ENCODE measurements around the gene FAM151B. TPM values are rescaled to one million over a fixed set of nuclear protein-coding genes. Genes with fewer than 3 reads are reported as not detected.

Gene FAM151B
- total and polyA plus RNA-seq, 2 donors (not counting 1 experiment from before 2014, with no cell fraction given): 1.1 TPM; not detected in 1

DNA sequence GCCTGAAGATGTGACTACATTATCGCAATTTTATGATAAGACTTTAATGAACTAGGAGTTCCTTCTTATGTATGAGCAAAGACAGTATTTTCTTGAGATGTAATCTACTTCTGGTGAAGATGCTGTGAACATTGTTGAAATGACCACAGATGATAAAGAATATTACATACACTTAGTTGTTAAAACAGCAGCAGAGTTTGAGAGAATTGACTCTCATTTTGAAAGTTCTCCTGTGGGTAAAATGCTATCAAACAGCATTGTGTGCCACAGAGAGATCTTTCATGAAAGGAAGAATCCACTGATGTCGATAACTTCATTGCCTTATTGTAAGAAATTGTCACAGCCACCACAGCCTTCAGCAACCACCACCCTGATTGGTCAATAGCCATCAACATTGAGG, 8.0 kb downstream of the FAM151B start:
- Mint-ChIP-seq H3K4me3 (no peak overlapping the region), H3K4me1 (no peaks in the 10 kb centered on the region), H3K27me3 (peaks cover 19% of the 10 kb centered on the region), H3K27ac (no peak overlapping the region), H3K9me3 (ENCODE audit: insufficient read depth) (no peaks in the 10 kb centered on the region)
- no peak for ATAC-seq (ENCODE audit: low read depth)
- H3K4me3 ChIP-seq (ENCODE audit: control extremely low read depth in 1 of 5, extremely low read depth in 1 of 5, insufficient read depth in 1 of 5, low read depth in 2 of 5, low read length in 4 of 5): no peak overlapping the region
- no peaks in the 10 kb centered on the region for H3K4me1 ChIP-seq (ENCODE audit: control insufficient read depth in 2 of 2, insufficient read depth in 2 of 2, low read length in 2 of 2)
- H3K9ac ChIP-seq (ENCODE audit: low read length): no peak overlapping the region
- no peaks in the 10 kb centered on the region for H3K36me3 ChIP-seq (replicated peaks in 1 of 2; ENCODE audit: control extremely low read depth in 1 of 2, control insufficient read depth in 1 of 2, extremely low read depth in 1 of 2, insufficient read depth in 2 of 2, low read length in 1 of 2)
- DNase-seq: no peak
- no peak overlapping the region for H3K27ac ChIP-seq (ENCODE audit: low read length in 2 of 2)
- H3K27me3 ChIP-seq (replicated peaks in 1 of 4; ENCODE audit: control extremely low read depth in 1 of 4, control insufficient read depth in 3 of 4, insufficient read depth in 4 of 4, low read length in 3 of 4): peaks cover 0 to 4% (median 0%) of the 10 kb centered on the region in 4 experiments
- CTCF ChIA-PET: no interaction called here
- 100% methylated on average over 2 of the region's 2 CpGs for WGBS (ENCODE audit: insufficient coverage)
- no peaks in the 10 kb centered on the region for H3K79me2 ChIP-seq (ENCODE audit: control insufficient read depth, insufficient read depth, low read length)
- no peak overlapping the region for H2AFZ ChIP-seq (ENCODE audit: insufficient read depth, low read depth, low read length, poor library complexity, severe bottlenecking)
- POLR2A ChIA-PET: no interaction called here
- intact Hi-C loops (cut with micrococcal nuclease): no loop called here
- H3K9me3 ChIP-seq (ENCODE audit: control extremely low read depth in 1 of 3, control insufficient read depth in 2 of 3, insufficient read depth in 1 of 3, low read length in 2 of 3): no peaks in the 10 kb centered on the region
- TF ChIP-seq, protein P1, sequence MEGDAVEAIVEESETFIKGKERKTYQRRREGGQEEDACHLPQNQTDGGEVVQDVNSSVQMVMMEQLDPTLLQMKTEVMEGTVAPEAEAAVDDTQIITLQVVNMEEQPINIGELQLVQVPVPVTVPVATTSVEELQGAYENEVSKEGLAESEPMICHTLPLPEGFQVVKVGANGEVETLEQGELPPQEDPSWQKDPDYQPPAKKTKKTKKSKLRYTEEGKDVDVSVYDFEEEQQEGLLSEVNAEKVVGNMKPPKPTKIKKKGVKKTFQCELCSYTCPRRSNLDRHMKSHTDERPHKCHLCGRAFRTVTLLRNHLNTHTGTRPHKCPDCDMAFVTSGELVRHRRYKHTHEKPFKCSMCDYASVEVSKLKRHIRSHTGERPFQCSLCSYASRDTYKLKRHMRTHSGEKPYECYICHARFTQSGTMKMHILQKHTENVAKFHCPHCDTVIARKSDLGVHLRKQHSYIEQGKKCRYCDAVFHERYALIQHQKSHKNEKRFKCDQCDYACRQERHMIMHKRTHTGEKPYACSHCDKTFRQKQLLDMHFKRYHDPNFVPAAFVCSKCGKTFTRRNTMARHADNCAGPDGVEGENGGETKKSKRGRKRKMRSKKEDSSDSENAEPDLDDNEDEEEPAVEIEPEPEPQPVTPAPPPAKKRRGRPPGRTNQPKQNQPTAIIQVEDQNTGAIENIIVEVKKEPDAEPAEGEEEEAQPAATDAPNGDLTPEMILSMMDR (IDR thresholded peaks at IDR 0.05): no peak
- no peak for TF ChIP-seq EZH2 (IDR thresholded peaks at IDR 0.05; ENCODE audit: borderline replicate concordance, insufficient read depth, low read depth, low read length, poor library complexity, severe bottlenecking)
- no peaks in the 10 kb centered on the region for H4K20me1 ChIP-seq (ENCODE audit: control insufficient read depth, insufficient read depth, low read length, poor library complexity, severe bottlenecking)
- H3K4me2 ChIP-seq (replicated peaks; ENCODE audit: low read depth, low read length, poor library complexity, severe bottlenecking): no peak overlapping the region

DNA sequence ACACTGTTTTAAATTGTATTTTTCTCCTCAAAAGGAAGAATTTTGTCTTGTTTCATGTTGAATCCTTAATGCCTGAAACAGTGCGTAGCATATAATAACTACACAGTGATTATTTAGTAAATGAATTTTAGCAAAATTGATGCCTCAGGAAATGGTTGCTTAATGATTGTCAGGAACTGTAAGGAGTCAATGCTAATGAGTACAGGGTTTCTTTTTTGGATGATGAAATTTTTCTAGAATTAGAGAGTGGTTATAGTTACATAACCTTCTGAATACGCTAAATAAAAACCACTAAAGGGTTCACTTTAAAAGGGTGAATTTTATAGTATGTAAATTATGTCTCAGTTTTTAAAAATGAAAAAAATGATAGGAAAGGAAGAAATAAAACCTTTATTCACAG, 14.9 kb downstream of the FAM151B start:
- H3K4me1 ChIP-seq (ENCODE audit: control insufficient read depth in 2 of 2, insufficient read depth in 2 of 2, low read length in 2 of 2): no peaks in the 10 kb centered on the region
- H3K4me1 Mint-ChIP-seq: peaks cover 6% of the 10 kb centered on the region
- WGBS (ENCODE audit: insufficient coverage): no CpG with 5 or more reads among the region's 2 CpGs
- H3K4me3 Mint-ChIP-seq: no peak overlapping the region
- no peak for ATAC-seq (ENCODE audit: low read depth)
- H3K27ac Mint-ChIP-seq: no peak overlapping the region
- H2AFZ ChIP-seq (ENCODE audit: insufficient read depth, low read depth, low read length, poor library complexity, severe bottlenecking): no peak overlapping the region
- H3K27ac ChIP-seq (ENCODE audit: low read length in 2 of 2): no peak overlapping the region
- no peak overlapping the region for H3K4me2 ChIP-seq (replicated peaks; ENCODE audit: low read depth, low read length, poor library complexity, severe bottlenecking)
- TF ChIP-seq, protein P1 (IDR thresholded peaks at IDR 0.05): no peak
- TF ChIP-seq EZH2 (IDR thresholded peaks at IDR 0.05; ENCODE audit: borderline replicate concordance, insufficient read depth, low read depth, low read length, poor library complexity, severe bottlenecking): no peak
- H3K4me3 ChIP-seq (ENCODE audit: control extremely low read depth in 1 of 5, extremely low read depth in 1 of 5, insufficient read depth in 1 of 5, low read depth in 2 of 5, low read length in 4 of 5): no peak overlapping the region
- H3K9me3 ChIP-seq (ENCODE audit: control extremely low read depth in 1 of 3, control insufficient read depth in 2 of 3, insufficient read depth in 1 of 3, low read length in 2 of 3): no peaks in the 10 kb centered on the region
- H3K9ac ChIP-seq (ENCODE audit: low read length): no peak overlapping the region
- H3K27me3 Mint-ChIP-seq: peaks cover 4% of the 10 kb centered on the region
- CTCF ChIA-PET: no interaction called here
- no peaks in the 10 kb centered on the region for H3K9me3 Mint-ChIP-seq (ENCODE audit: insufficient read depth)
- intact Hi-C loops (cut with micrococcal nuclease): no loop called here
- no peaks in the 10 kb centered on the region for H3K79me2 ChIP-seq (ENCODE audit: control insufficient read depth, insufficient read depth, low read length)
- H3K27me3 ChIP-seq (replicated peaks in 1 of 4; ENCODE audit: control extremely low read depth in 1 of 4, control insufficient read depth in 3 of 4, insufficient read depth in 4 of 4, low read length in 3 of 4): no peaks in the 10 kb centered on the region
- no peaks in the 10 kb centered on the region for H3K36me3 ChIP-seq (replicated peaks in 1 of 2; ENCODE audit: control extremely low read depth in 1 of 2, control insufficient read depth in 1 of 2, extremely low read depth in 1 of 2, insufficient read depth in 2 of 2, low read length in 1 of 2)
- DNase-seq: no peak
- POLR2A ChIA-PET: no interaction called here
- no peaks in the 10 kb centered on the region for H4K20me1 ChIP-seq (ENCODE audit: control insufficient read depth, insufficient read depth, low read length, poor library complexity, severe bottlenecking)
